ENCODE data around the gene SSH2.

SSH2 gene

GRCh38 chr17:29835435-29836351 is 94.3 kb downstream of the SSH2 start:
- no peak for DNase-seq (ENCODE audit: low spot score)
- Histone ChIP-seq H3K27ac (no peak overlapping the region), H3K4me3 (no peak overlapping the region)
- TF ChIP-seq CTCF (IDR thresholded peaks at IDR 0.05), result no peak

GRCh38 chr17:29833801-29834200 is 96.2 kb downstream of the SSH2 start:
- TF ChIP-seq CTCF (IDR thresholded peaks at IDR 0.05), result no peak
- no peak for DNase-seq (ENCODE audit: low spot score)
- H3K4me3 ChIP-seq, result no peak overlapping the region
- no peak overlapping the region for H3K27ac ChIP-seq

GRCh38 chr17:29828676-29829284 is 101.2 kb downstream of the SSH2 start:
- TF ChIP-seq CTCF (IDR thresholded peaks at IDR 0.05), result no peak
- no peak overlapping the region for H3K27ac ChIP-seq
- H3K4me3 ChIP-seq, result no peak overlapping the region
- DNase-seq (ENCODE audit: low spot score), result no peak

GRCh38 chr17:29827179-29827578 is 102.8 kb downstream of the SSH2 start:
- no peak overlapping the region for H3K27ac ChIP-seq
- H3K4me3 ChIP-seq, result no peak overlapping the region
- no peak for DNase-seq (ENCODE audit: low spot score)
- no peak for TF ChIP-seq CTCF (IDR thresholded peaks at IDR 0.05)

GRCh38 chr17:29826114-29826692 is 103.8 kb downstream of the SSH2 start:
- Histone ChIP-seq H3K4me3 (no peak overlapping the region), H3K27ac (no peak overlapping the region)
- DNase-seq (ENCODE audit: low spot score), result no peak
- no peak for TF ChIP-seq CTCF (IDR thresholded peaks at IDR 0.05)

- Histone ChIP-seq H3K27ac (no peak overlapping the region), H3K4me3 (no peak overlapping the region)
- no peak for DNase-seq (ENCODE audit: low spot score)
- TF ChIP-seq CTCF (IDR thresholded peaks at IDR 0.05), result no peak
Observed at GRCh38 chr17:29825604-29826003, 104.4 kb downstream of the SSH2 start.

Measured in coronary artery (tissue), 2 donors.